OCI-LY3 (cell line): ENCODE data around the gene CMTM2.
"Not testable (repeated sequence)": the region's sequence is repeated elsewhere in the genome, so short reads cannot be mapped to it uniquely, and the experiment has no call there.

ENCODE experiments used
- EZH2phosphoT487 ChIP-seq: fragments of 200-600 bp; shearing (Covaris generic); IDR thresholded peaks from 2 replicates; pipeline ENCODE4 v1.6.1; 2018; ENCODE audit warnings: antibody characterized with exemption, mixed run types, low read depth
- TF ChIP-seq, protein P1 (sequence below): fragments of 200-600, 300-600 bp; sonication (generic); IDR thresholded peaks from 2 replicates; pipeline ENCODE4 v1.5.1; 2014; ENCODE audit warnings: antibody characterized with exemption, low read length, low read depth

- TF ChIP-seq, protein P1, sequence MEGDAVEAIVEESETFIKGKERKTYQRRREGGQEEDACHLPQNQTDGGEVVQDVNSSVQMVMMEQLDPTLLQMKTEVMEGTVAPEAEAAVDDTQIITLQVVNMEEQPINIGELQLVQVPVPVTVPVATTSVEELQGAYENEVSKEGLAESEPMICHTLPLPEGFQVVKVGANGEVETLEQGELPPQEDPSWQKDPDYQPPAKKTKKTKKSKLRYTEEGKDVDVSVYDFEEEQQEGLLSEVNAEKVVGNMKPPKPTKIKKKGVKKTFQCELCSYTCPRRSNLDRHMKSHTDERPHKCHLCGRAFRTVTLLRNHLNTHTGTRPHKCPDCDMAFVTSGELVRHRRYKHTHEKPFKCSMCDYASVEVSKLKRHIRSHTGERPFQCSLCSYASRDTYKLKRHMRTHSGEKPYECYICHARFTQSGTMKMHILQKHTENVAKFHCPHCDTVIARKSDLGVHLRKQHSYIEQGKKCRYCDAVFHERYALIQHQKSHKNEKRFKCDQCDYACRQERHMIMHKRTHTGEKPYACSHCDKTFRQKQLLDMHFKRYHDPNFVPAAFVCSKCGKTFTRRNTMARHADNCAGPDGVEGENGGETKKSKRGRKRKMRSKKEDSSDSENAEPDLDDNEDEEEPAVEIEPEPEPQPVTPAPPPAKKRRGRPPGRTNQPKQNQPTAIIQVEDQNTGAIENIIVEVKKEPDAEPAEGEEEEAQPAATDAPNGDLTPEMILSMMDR, result not testable (repeated sequence)
- not testable (repeated sequence) for TF ChIP-seq EZH2phosphoT487
Measured at GRCh38 chr16:66567270-66567669, 12.0 kb upstream of the CMTM2 start.
